Vagina (tissue), 2 donors: Measurements from ENCODE around the gene CSNK1D. TPM values are rescaled to one million over a fixed set of nuclear protein-coding genes. Genes with fewer than 3 reads are reported as not detected.
A peak's percentile ranks its signal among the peaks of the same experiment; 100 is the strongest.
"Not testable (repeated sequence)": the region's sequence is repeated elsewhere in the genome, so short reads cannot be mapped to it uniquely, and the experiment has no call there.

ENCODE experiments used
- DNase-seq, 2 donors: peaks; one replicate each; pipeline ENCODE4 v3.0.0-alpha.2; 2017; ENCODE audit errors: extremely low spot score in 2 of 2
- H3K27ac ChIP-seq: fragments of 200-600 bp; sonication (generic); one replicate; pipeline ENCODE4 v1.5.1; 2019
- H3K27me3 ChIP-seq: fragments of 200-600 bp; sonication (generic); one replicate; pipeline ENCODE4 v1.5.1; 2019
- H3K36me3 ChIP-seq, 2 donors: fragments of 200-600 bp; sonication (generic); one replicate each; pipeline ENCODE4 v1.5.1; 2017 to 2019
- H3K4me1 ChIP-seq: fragments of 200-600 bp; sonication (generic); one replicate; pipeline ENCODE4 v1.5.1; 2019
- H3K4me3 ChIP-seq, 2 donors: fragments of 200-600 bp; sonication (generic); 1 replicate in 1 of 2; 2 replicates in 1 of 2; pipeline ENCODE4 v1.5.1; 2016 to 2019
- H3K9me3 ChIP-seq: fragments of 200-600 bp; sonication (generic); one replicate; pipeline ENCODE4 v1.5.1; 2019
- POLR2A ChIP-seq, 2 donors: fragments of 450-650 bp; IDR thresholded peaks; one replicate each; pipeline ENCODE4 v1.6.1; 2017; ENCODE audit warnings: antibody characterized with exemption in 2 of 2, mild to moderate bottlenecking in 2 of 2, moderate library complexity in 2 of 2
- POLR2AphosphoS5 ChIP-seq, 2 donors: sonication (generic); formaldehyde crosslinking; IDR thresholded peaks; one replicate each; pipeline ENCODE4 v1.9.0; 2017; ENCODE audit warnings: antibody characterized with exemption in 2 of 2, mild to moderate bottlenecking in 2 of 2, low read depth in 1 of 2; ENCODE audit not compliant: insufficient read depth in 1 of 2
- intact Hi-C: fragments of 100-400 bp; cut with DNase I; formaldehyde crosslinking; loops from one replicate; pipeline ENCODE4 v1.15.1; 2023
- microRNA-seq: library from miRNA; unstranded; fragments of <30 nt; microRNA quantifications from one replicate; pipeline ENCODE4, GENCODE V29; 2017; ENCODE audit warnings: borderline number of aligned reads, borderline replicate concordance
- total RNA-seq: library from RNA; depleted of rRNA; stranded (reverse); fragments of >200 nt; gene quantifications from one replicate; pipeline ENCODE4 v1.2.3, GENCODE V29; 2016
- TF ChIP-seq, protein P1 (sequence below), 3 experiments: fragments of 450-650 bp in 2 of 3; fragments of 200-600 bp in 1 of 3; sonication (generic) in 1 of 3; IDR thresholded peaks; one replicate each; pipeline ENCODE4 v1.5.1; 2017 to 2019; ENCODE audit warnings: antibody characterized with exemption in 3 of 3, mild to moderate bottlenecking in 2 of 3, moderate library complexity in 2 of 3

Gene CSNK1D
- total RNA-seq, 1 donor from 2014 or later = 67.8 TPM

DNA sequence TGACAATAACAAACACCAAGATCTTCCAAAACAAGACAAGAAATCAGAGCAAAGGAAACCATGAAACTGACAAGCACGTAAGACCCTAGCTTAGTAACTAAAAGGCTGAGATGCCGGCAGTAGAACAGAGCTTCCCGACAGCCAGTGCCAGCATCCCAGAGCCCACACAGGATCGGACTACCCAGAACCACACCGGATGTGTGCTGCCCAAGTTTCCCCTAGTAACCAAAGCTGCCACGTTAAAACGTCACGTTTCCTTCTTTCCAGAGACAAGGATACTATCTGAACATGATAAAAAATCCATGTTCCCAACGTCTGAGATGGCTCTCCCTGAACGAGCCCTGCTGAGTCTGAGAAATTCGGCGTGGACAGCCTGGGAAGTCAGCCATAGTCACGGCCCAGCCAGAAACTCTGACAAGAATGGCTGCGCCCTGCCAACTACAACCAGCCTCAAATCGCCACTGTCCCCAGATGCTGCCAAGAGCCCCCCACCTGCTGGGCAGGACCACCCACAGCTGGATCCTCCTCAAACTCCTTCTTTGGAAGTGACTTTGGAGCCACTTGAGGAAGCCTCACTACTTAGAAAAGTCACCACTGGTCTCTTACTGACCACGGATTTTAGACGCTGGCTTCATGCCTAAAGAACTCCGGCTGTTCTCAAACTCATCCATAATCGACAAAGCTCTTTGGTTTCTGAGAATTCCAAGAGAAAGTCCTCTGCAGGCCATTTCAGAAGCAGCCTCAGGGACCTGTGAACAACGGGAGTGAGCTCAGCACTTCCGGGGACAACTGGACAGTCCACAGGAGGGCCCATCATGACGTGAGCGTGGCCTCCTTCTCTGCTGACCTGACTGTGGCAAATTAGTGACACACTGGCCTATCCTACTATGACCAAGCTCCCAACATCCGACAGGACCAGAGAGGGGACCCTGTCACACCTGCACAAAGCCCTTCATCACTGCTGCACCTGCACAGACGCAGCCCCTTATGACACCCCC, 77.5 kb downstream of the CSNK1D start:
- H3K4me1 ChIP-seq = no peaks in the 10 kb centered on the region
- peak overlapping the region; percentile 9 for H3K27ac ChIP-seq
- TF ChIP-seq, protein P1, sequence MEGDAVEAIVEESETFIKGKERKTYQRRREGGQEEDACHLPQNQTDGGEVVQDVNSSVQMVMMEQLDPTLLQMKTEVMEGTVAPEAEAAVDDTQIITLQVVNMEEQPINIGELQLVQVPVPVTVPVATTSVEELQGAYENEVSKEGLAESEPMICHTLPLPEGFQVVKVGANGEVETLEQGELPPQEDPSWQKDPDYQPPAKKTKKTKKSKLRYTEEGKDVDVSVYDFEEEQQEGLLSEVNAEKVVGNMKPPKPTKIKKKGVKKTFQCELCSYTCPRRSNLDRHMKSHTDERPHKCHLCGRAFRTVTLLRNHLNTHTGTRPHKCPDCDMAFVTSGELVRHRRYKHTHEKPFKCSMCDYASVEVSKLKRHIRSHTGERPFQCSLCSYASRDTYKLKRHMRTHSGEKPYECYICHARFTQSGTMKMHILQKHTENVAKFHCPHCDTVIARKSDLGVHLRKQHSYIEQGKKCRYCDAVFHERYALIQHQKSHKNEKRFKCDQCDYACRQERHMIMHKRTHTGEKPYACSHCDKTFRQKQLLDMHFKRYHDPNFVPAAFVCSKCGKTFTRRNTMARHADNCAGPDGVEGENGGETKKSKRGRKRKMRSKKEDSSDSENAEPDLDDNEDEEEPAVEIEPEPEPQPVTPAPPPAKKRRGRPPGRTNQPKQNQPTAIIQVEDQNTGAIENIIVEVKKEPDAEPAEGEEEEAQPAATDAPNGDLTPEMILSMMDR (IDR thresholded peaks at IDR 0.05) = no peak
- TF ChIP-seq POLR2A (IDR thresholded peaks at IDR 0.05) (no peak), POLR2AphosphoS5 (IDR thresholded peaks at IDR 0.05; ENCODE audit: insufficient read depth in 1 of 2, low read depth in 1 of 2) (no peak)
- H3K27me3 ChIP-seq = no peaks in the 10 kb centered on the region
- peaks cover 0 to 38% of the 10 kb centered on the region in 2 donors for H3K36me3 ChIP-seq
- DNase-seq = no peak
- H3K4me3 ChIP-seq = no peak overlapping the region
- H3K9me3 ChIP-seq = no peaks in the 10 kb centered on the region
- intact Hi-C loops = no loop called here

DNA sequence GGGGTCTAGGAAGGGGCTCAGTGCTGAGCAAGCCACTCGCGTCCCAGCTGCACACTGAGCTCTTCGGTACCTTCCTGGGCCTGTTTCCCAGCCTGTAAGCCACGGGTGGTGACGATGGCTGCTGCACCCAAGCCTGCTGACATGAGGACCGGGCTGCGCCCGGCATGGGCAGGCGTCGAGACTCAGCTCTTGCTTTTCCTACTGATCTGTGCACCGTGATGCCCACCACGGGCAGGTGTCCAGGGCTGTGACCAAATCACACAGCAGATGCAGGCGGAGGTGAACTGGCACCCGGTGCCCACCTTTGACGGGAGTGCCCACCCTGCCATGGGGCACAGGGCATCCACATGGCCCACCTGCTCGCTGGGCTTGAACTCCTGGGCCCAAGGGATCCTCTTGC, 78.7 kb downstream of the CSNK1D start:
- Histone ChIP-seq H3K27me3 (no peaks in the 10 kb centered on the region), H3K36me3 (peaks cover 0 to 36% of the 10 kb centered on the region in 2 donors), H3K9me3 (no peaks in the 10 kb centered on the region), H3K4me1 (no peaks in the 10 kb centered on the region), H3K4me3 (no peak overlapping the region), H3K27ac (no peak overlapping the region)
- intact Hi-C loops = no loop called here
- DNase-seq = no peak
- TF ChIP-seq POLR2AphosphoS5 (IDR thresholded peaks at IDR 0.05; ENCODE audit: insufficient read depth in 1 of 2, low read depth in 1 of 2) (no peak), POLR2A (IDR thresholded peaks at IDR 0.05) (no peak)
- TF ChIP-seq, protein P1 (IDR thresholded peaks at IDR 0.05) = no peak

DNA sequence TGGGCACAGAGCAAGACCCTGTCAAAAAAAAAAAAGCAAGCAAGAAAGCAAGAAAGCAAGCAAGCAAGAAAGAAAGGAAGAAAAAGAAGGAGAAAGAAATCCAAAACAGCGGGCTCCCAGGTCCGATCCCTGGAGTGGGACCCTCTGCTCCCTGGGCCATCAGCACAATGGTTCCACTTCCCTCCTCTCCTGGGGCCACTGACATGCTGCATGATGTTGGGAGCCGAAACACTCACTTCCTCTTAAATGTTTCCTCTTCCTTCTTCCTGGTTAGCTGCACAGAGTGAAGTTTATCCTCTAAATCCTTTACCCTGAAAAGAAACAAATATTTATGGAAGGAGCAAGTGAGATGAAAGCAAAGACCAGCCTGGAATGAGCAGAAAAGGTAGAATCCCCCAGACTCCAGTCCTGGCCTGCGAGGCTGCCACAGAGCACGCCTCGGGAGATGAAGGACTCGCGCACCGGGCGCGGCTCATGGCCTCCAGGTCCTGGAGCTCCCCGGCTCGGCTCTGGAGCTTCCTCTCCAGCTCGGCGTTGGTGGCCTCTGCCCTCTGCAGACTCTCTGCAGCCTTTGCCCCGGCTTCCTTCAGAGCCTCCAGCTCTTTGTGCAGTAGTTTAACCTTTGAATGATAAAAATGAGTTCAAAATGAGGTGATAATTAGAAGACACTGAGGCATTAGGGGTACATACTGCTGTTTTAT, 79.8 kb downstream of the CSNK1D start:
- no peak overlapping the region for H3K4me3 ChIP-seq

DNA sequence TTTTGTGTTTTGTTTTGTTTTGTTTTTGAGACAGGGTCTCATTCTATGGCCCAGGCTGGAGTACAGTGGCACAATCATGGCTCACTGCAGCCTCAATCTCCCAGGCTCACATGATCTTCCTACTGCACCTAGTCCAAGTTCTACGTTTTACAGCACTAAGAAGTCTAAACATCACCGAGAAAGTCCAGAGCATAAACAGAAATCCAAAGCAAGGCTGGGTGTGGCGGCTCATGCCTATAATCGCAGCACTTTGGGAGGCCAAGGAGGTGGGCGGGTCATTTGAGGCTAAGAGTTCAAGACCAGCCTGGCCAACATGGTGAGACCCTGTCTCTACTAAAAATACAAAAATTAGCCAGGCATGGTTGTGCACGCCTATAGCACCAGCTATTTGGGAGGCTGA, 80.5 kb downstream of the CSNK1D start:
- DNase-seq, H3K4me3 ChIP-seq, H3K27me3 ChIP-seq, H3K4me1 ChIP-seq, intact Hi-C loops, H3K27ac ChIP-seq, H3K9me3 ChIP-seq: not testable (repeated sequence)
- peaks cover 0 to 32% of the 10 kb centered on the region in 2 donors for H3K36me3 ChIP-seq

More for the DNA sequence above, 79.8 kb downstream of the CSNK1D start:
- H3K36me3 ChIP-seq = peaks cover 0 to 32% of the 10 kb centered on the region in 2 donors
- no peak for TF ChIP-seq POLR2A (IDR thresholded peaks at IDR 0.05)
- TF ChIP-seq POLR2AphosphoS5 (IDR thresholded peaks at IDR 0.05; ENCODE audit: insufficient read depth in 1 of 2, low read depth in 1 of 2) = no peak
- TF ChIP-seq, protein P1 (IDR thresholded peaks at IDR 0.05) = no peak
- no peaks in the 10 kb centered on the region for H3K9me3 ChIP-seq
- no peaks in the 10 kb centered on the region for H3K4me1 ChIP-seq
- H3K27me3 ChIP-seq = no peaks in the 10 kb centered on the region
- intact Hi-C loops = no loop called here
- H3K27ac ChIP-seq = no peak overlapping the region
- DNase-seq = no peak

Small RNA genes lying within 50 kb of the gene (microRNA-seq; reads per million reads assigned to microRNA genes)
- not detected for gene MIR6787

Other genes with a start within 250 kb of the CSNK1D start
- 12.8 TPM for gene RAC3, start 242.0 kb downstream of the CSNK1D start, total RNA-seq
- 106 TPM for gene DCXR, start 236.0 kb downstream of the CSNK1D start, total RNA-seq
- gene RFNG, start 221.9 kb downstream of the CSNK1D start, total RNA-seq = 61.4 TPM
- 80.3 TPM for gene GPS1, start 221.8 kb downstream of the CSNK1D start, total RNA-seq
- gene DUS1L, start 207.9 kb downstream of the CSNK1D start, total RNA-seq = 72.4 TPM
- gene FASN, start 175.5 kb downstream of the CSNK1D start, total RNA-seq = 127 TPM
- 26.5 TPM for gene CCDC57, start 60.9 kb downstream of the CSNK1D start, total RNA-seq
- 21.1 TPM for gene SLC16A3, start 44.7 kb downstream of the CSNK1D start, total RNA-seq
- gene CD7, start 43.9 kb upstream of the CSNK1D start, total RNA-seq = 5.2 TPM
- gene SECTM1, start 60.1 kb upstream of the CSNK1D start, total RNA-seq = 37.1 TPM
- gene TEX19, start 85.5 kb upstream of the CSNK1D start, total RNA-seq = not detected
- gene UTS2R, start 98.1 kb upstream of the CSNK1D start, total RNA-seq = not detected
- 90.4 TPM for gene HEXD, start 144.6 kb upstream of the CSNK1D start, total RNA-seq
- gene OGFOD3, start 144.9 kb upstream of the CSNK1D start, total RNA-seq = 25.5 TPM
- gene CYBC1, start 177.1 kb upstream of the CSNK1D start, total RNA-seq = 51.6 TPM
- gene NARF, start 185.0 kb upstream of the CSNK1D start, total RNA-seq = 62.6 TPM
- gene FOXK2, start 246.0 kb upstream of the CSNK1D start, total RNA-seq = 55.5 TPM